ENCODE results near the gene CAPN15. TPM values are rescaled to one million over a fixed set of nuclear protein-coding genes. Genes with fewer than 3 reads are reported as not detected.

CAPN15 gene
- total RNA-seq, 1 experiment from 2014 or later = 76.4 TPM

GRCh38 chr16:520847-521246, 6.7 kb upstream of the CAPN15 start:
- no peak overlapping the region for H2AFZ ChIP-seq (ENCODE audit: low read length)
- H2BK120ac ChIP-seq (ENCODE audit: low read depth, low read length, poor library complexity, severe bottlenecking) = no peak overlapping the region
- no peak overlapping the region for H3K23ac ChIP-seq (ENCODE audit: insufficient read length, low read depth, low read length)
- H3K4ac ChIP-seq (ENCODE audit: low read depth, low read length) = no peak overlapping the region
- H2BK12ac ChIP-seq (ENCODE audit: insufficient read length, low read depth, low read length) = no peak overlapping the region
- H3K79me2 ChIP-seq (ENCODE audit: insufficient read depth, low read length) = no peaks in the 10 kb centered on the region
- no peak overlapping the region for H4K8ac ChIP-seq (replicated peaks; ENCODE audit: insufficient read length, low read depth, low read length)
- H3K56ac ChIP-seq (ENCODE audit: insufficient read length, low read depth, low read length) = no peak overlapping the region
- H3K27me3 Mint-ChIP-seq (ENCODE audit: low read depth) = no peaks in the 10 kb centered on the region; the same call in 1 of the 2 replicates
- H3K18ac ChIP-seq (ENCODE audit: insufficient read length, low read depth, low read length) = no peak overlapping the region
- no peak overlapping the region for H2AK5ac ChIP-seq (ENCODE audit: insufficient read length, low read length)
- H3K27ac Mint-ChIP-seq = no peak overlapping the region
- H3T11ph ChIP-seq (ENCODE audit: low read length) = no peak overlapping the region
- H3K27me3 ChIP-seq (ENCODE audit: insufficient read depth, low read length) = no peaks in the 10 kb centered on the region
- no peak overlapping the region for H4K5ac ChIP-seq (ENCODE audit: insufficient read length, low read depth, low read length)
- no peak overlapping the region for H3K14ac ChIP-seq (ENCODE audit: insufficient read depth, low read length)
- H3K36me3 Mint-ChIP-seq (ENCODE audit: insufficient read depth in 1 of 3, low read depth in 3 of 3) = peaks cover 3 to 25% (median 16%) of the 10 kb centered on the region in 3 experiments; a peak in 6 of 7 replicates
- peaks cover 3 to 5% of the 10 kb centered on the region in 2 experiments for H3K4me1 Mint-ChIP-seq
- H3K9ac ChIP-seq (ENCODE audit: extremely low read depth, insufficient read length, low read length) = no peak overlapping the region
- no peaks in the 10 kb centered on the region for H3K79me1 ChIP-seq (ENCODE audit: insufficient read depth, low read depth, low read length, poor library complexity, severe bottlenecking)
- H3K23me2 ChIP-seq (ENCODE audit: insufficient read length, low read depth, low read length, poor library complexity, severe bottlenecking) = no peaks in the 10 kb centered on the region
- H3K4me2 ChIP-seq (ENCODE audit: insufficient read depth, insufficient read length, low read length) = no peak overlapping the region
- H2BK15ac ChIP-seq (ENCODE audit: low read depth, low read length) = no peak overlapping the region
- H4K20me1 ChIP-seq (ENCODE audit: control insufficient read depth, insufficient read depth, insufficient read length) = no peaks in the 10 kb centered on the region
- no peak overlapping the region for H3K27ac ChIP-seq (ENCODE audit: insufficient read length, low read depth, low read length)
- H3K4me3 Mint-ChIP-seq = no peak overlapping the region
- DNase-seq = no peak
- no peak overlapping the region for H2BK20ac ChIP-seq (ENCODE audit: low read depth, low read length, poor library complexity, severe bottlenecking)
- H3K9me3 Mint-ChIP-seq = no peaks in the 10 kb centered on the region
- no peak overlapping the region for H4K91ac ChIP-seq (ENCODE audit: insufficient read length, low read depth, low read length)
- no peaks in the 10 kb centered on the region for H3K4me1 ChIP-seq (ENCODE audit: insufficient read depth, low read length)
- no peak overlapping the region for H2BK5ac ChIP-seq (ENCODE audit: insufficient read length, low read length)
- no peaks in the 10 kb centered on the region for H3K9me3 ChIP-seq (ENCODE audit: control insufficient read depth, low read depth, low read length)
- TF ChIP-seq CTCF (conservative IDR thresholded peaks at IDR 0.05) = no peak
- no CpG with 5 or more reads among the region's 13 CpGs for WGBS (ENCODE audit: extremely low coverage, insufficient read length, low lambda C conversion rate)

All from H9 (cell line).